HG03378 (cell line): ENCODE measurements around the gene ANKRD33B.
"Not testable (repeated sequence)": the region's sequence is repeated elsewhere in the genome, so short reads cannot be mapped to it uniquely, and the experiment has no call there.

Source experiments
- ATAC-seq: cut with Tn5 transposase; IDR thresholded peaks from one replicate; pipeline ENCODE4 v1.9.1; 2021; ENCODE audit warnings: mild to moderate bottlenecking, moderate library complexity; ENCODE audit not compliant: unreplicated experiment

The ANKRD33B gene

GRCh38 chr5:10556289-10556807 lies 7.5 kb upstream of the ANKRD33B start:
- ATAC-seq, result no peak

- no peak for ATAC-seq
These were observed 6.8 kb upstream of the ANKRD33B start for GRCh38 chr5:10556893-10557746.

- no peak for ATAC-seq
These were observed 4.7 kb upstream of the ANKRD33B start for GRCh38 chr5:10559151-10559550.

- ATAC-seq, result no peak
These were observed 4.0 kb upstream of the ANKRD33B start for GRCh38 chr5:10559871-10560270.

GRCh38 chr5:10562201-10563109 lies 1.4 kb upstream of the ANKRD33B start:
- peak; percentile 32 for ATAC-seq

- peak; percentile 15 for ATAC-seq
These were observed 543 bp upstream of the ANKRD33B start for GRCh38 chr5:10563110-10563944.

GRCh38 chr5:10564838-10565784 lies 1.2 kb downstream of the ANKRD33B start:
- no peak for ATAC-seq

GRCh38 chr5:10565785-10566542 lies 2.1 kb downstream of the ANKRD33B start:
- ATAC-seq, result no peak

- no peak for ATAC-seq
These were observed 2.7 kb downstream of the ANKRD33B start for GRCh38 chr5:10566543-10567068.

- ATAC-seq, result no peak
These were observed 3.3 kb downstream of the ANKRD33B start for GRCh38 chr5:10567121-10567591.

- no peak for ATAC-seq
These were observed 4.0 kb downstream of the ANKRD33B start for GRCh38 chr5:10567781-10568321.

- ATAC-seq, result not testable (repeated sequence)
These were observed 6.7 kb downstream of the ANKRD33B start for GRCh38 chr5:10570540-10570939.

GRCh38 chr5:10572451-10572850 lies 8.6 kb downstream of the ANKRD33B start:
- no peak for ATAC-seq

GRCh38 chr5:10573487-10574145 lies 9.7 kb downstream of the ANKRD33B start:
- no peak for ATAC-seq

- not testable (repeated sequence) for ATAC-seq
These were observed 11.0 kb downstream of the ANKRD33B start for GRCh38 chr5:10574879-10575278.

- ATAC-seq, result peak; percentile 28
These were observed 12.4 kb downstream of the ANKRD33B start for GRCh38 chr5:10576121-10576789.

GRCh38 chr5:10576790-10577189 lies 12.9 kb downstream of the ANKRD33B start:
- no peak for ATAC-seq
